Body of pancreas (tissue), 4 donors: ENCODE results near the gene FOXA1. TPM values are rescaled to one million over a fixed set of nuclear protein-coding genes. Genes with fewer than 3 reads are reported as not detected.

Source experiments
- ATAC-seq: fragments of 150-250 bp; one replicate; pipeline ENCODE4 v1.9.1; 2016
- DNase-seq, 4 donors: peaks; one replicate each; pipeline ENCODE4 v3.0.0-alpha.2; 2019
- H3K27ac ChIP-seq, 4 donors: fragments of 200-600 bp; sonication (generic); 1 replicate in 3 of 4; 2 replicates in 1 of 4; pipeline versions ENCODE4 v1.5.1 to v1.6.1; 2016 to 2019; ENCODE audit warnings: mild to moderate bottlenecking in 1 of 4, mixed read lengths in 1 of 4, moderate library complexity in 1 of 4
- H3K27me3 ChIP-seq, 2 donors: fragments of 200-600 bp; sonication (generic); one replicate each; pipeline ENCODE4 v1.6.0; 2016; ENCODE audit warnings: mild to moderate bottlenecking in 1 of 2
- H3K36me3 ChIP-seq, 2 donors: fragments of 200-600 bp; sonication (generic); replicated peaks in 1 of 2; 2 replicates each; pipeline ENCODE4 v1.5.1; 2016; ENCODE audit warnings: low read depth in 2 of 2; ENCODE audit not compliant: insufficient read depth in 1 of 2
- H3K4me1 ChIP-seq: fragments of 200-600 bp; sonication (generic); one replicate; pipeline ENCODE4 v1.6.0; 2016
- H3K4me3 ChIP-seq, 2 donors: fragments of 200-600 bp; sonication (generic); 1 replicate in 1 of 2; 2 replicates in 1 of 2; pipeline ENCODE4 v1.5.1; 2016 to 2019
- H3K9me3 ChIP-seq, 3 donors: fragments of 200-600 bp; sonication (generic); 1 replicate in 2 of 3; 2 replicates in 1 of 3; pipeline ENCODE4 v1.5.1; 2016
- CTCF ChIP-seq, 7 experiments: fragments of 450-650 bp in 4 of 7; fragments of 200-600 bp in 3 of 7; sonication (generic) in 3 of 7; IDR thresholded peaks; one replicate each; pipeline ENCODE4 v1.5.1; 2016 to 2019; ENCODE audit warnings: antibody characterized with exemption in 7 of 7
- POLR2A ChIP-seq, 3 donors: fragments of 450-650 bp; IDR thresholded peaks; one replicate each; pipeline ENCODE4 v1.6.1; 2016; ENCODE audit warnings: antibody characterized with exemption in 3 of 3, mild to moderate bottlenecking in 2 of 3
- WGBS, 2 donors: methylation state at CpG; one replicate each; pipeline ENCODE4 v1.1.5; 2017; 5-methylcytosine and 5-hydroxymethylcytosine counted together
- intact Hi-C: fragments of 100-400 bp; cut with DNase I; formaldehyde crosslinking; loops from one replicate; pipeline ENCODE4 v1.15.1; 2023
- total RNA-seq, 2 donors: library from RNA; depleted of rRNA; stranded (reverse); fragments of >200 nt; gene quantifications; one replicate each; pipeline ENCODE4 v1.1.0, GENCODE V29; 2016

The FOXA1 gene
- total RNA-seq, 2 donors from 2014 or later: 0.26 to 0.33 TPM

- DNase-seq: no peak
- WGBS, 2 donors: 92 to 100% methylated on average over 1 of the region's 1 CpG
- intact Hi-C loops: no loop called here
- H3K27me3 ChIP-seq: peaks cover 0 to 9% of the 10 kb centered on the region in 2 donors
- H3K9me3 ChIP-seq: peaks cover 0 to 6% (median 3%) of the 10 kb centered on the region in 3 donors
- H3K4me3 ChIP-seq: no peak overlapping the region
- no peaks in the 10 kb centered on the region for H3K36me3 ChIP-seq
- no peaks in the 10 kb centered on the region for H3K4me1 ChIP-seq
- no peak overlapping the region for H3K27ac ChIP-seq
- TF ChIP-seq POLR2A (IDR thresholded peaks at IDR 0.05) (no peak), CTCF (IDR thresholded peaks at IDR 0.05) (no peak)
- ATAC-seq: no peak
Measured at GRCh38 chr14:37617864-37618365, 22.9 kb upstream of the FOXA1 start.

- intact Hi-C loops: no loop called here
- ATAC-seq: no peak
- no peaks in the 10 kb centered on the region for H3K4me1 ChIP-seq
- peaks cover 0 to 6% (median 3%) of the 10 kb centered on the region in 3 donors for H3K9me3 ChIP-seq
- WGBS, 2 donors: 92 to 93% methylated on average over 4 of the region's 4 CpGs
- no peak overlapping the region for H3K4me3 ChIP-seq
- no peak overlapping the region for H3K27ac ChIP-seq
- no peaks in the 10 kb centered on the region for H3K36me3 ChIP-seq
- H3K27me3 ChIP-seq: no peaks in the 10 kb centered on the region
- no peak for DNase-seq
- no peak for TF ChIP-seq CTCF (IDR thresholded peaks at IDR 0.05)
- TF ChIP-seq POLR2A (IDR thresholded peaks at IDR 0.05): no peak
Measured at GRCh38 chr14:37616853-37617252, 21.8 kb upstream of the FOXA1 start.

GRCh38 chr14:37615582-37616289 lies 20.7 kb upstream of the FOXA1 start:
- Histone ChIP-seq H3K27me3 (no peaks in the 10 kb centered on the region), H3K36me3 (no peaks in the 10 kb centered on the region), H3K27ac (no peak overlapping the region), H3K4me3 (no peak overlapping the region), H3K4me1 (no peaks in the 10 kb centered on the region), H3K9me3 (peaks cover 0 to 6% (median 3%) of the 10 kb centered on the region in 3 donors)
- intact Hi-C loops: no loop called here
- WGBS, 2 donors: 80 to 92% methylated on average over 3 of the region's 3 CpGs
- no peak for TF ChIP-seq CTCF (IDR thresholded peaks at IDR 0.05)
- no peak for TF ChIP-seq POLR2A (IDR thresholded peaks at IDR 0.05)
- DNase-seq: no peak
- no peak for ATAC-seq

GRCh38 chr14:37610945-37611523 lies 16.0 kb upstream of the FOXA1 start:
- Histone ChIP-seq H3K9me3 (peaks cover 0 to 6% (median 3%) of the 10 kb centered on the region in 3 donors), H3K27me3 (no peaks in the 10 kb centered on the region), H3K27ac (no peak overlapping the region), H3K36me3 (no peaks in the 10 kb centered on the region), H3K4me1 (no peaks in the 10 kb centered on the region), H3K4me3 (no peak overlapping the region)
- no peak for TF ChIP-seq POLR2A (IDR thresholded peaks at IDR 0.05)
- TF ChIP-seq CTCF (IDR thresholded peaks at IDR 0.05): no peak
- 26 to 45% methylated on average over 12 to 51 of the region's 52 CpGs for WGBS, 2 donors
- no peak for DNase-seq
- intact Hi-C loops: no loop called here
- ATAC-seq: no peak
